HG02623 (cell line): Measurements from ENCODE around the gene HDAC10.
"Not testable (repeated sequence)": the region's sequence is repeated elsewhere in the genome, so short reads cannot be mapped to it uniquely, and the experiment has no call there.

Source experiments
- ATAC-seq: cut with Tn5 transposase; IDR thresholded peaks from one replicate; pipeline ENCODE4 v1.9.1; 2021; ENCODE audit warnings: moderate library complexity; ENCODE audit not compliant: unreplicated experiment

The HDAC10 gene

GRCh38 chr22:50285568-50286229, 34.6 kb upstream of the HDAC10 start:
- no peak for ATAC-seq

DNA sequence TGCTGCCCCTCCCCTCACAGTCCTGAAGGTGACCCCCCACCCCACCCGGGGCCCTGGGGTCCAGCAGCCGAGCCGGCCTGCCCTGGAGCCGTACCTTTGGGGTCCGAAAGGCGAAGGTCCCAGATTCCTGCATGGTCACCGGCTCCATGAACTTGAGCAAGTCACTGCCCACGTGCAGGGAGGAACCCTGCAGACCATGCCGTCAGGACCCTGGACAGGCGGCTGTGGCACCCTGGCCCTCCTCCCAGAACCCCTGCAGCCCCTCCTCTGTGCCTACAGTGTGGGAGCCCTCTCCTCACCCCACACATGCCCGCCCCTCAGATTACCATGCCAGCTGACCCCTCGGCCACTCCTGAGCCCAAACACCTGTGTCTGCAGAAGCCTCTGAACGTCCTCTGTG, 33.4 kb upstream of the HDAC10 start:
- ATAC-seq: no peak

GRCh38 chr22:50283821-50284220, 32.8 kb upstream of the HDAC10 start:
- no peak for ATAC-seq

DNA sequence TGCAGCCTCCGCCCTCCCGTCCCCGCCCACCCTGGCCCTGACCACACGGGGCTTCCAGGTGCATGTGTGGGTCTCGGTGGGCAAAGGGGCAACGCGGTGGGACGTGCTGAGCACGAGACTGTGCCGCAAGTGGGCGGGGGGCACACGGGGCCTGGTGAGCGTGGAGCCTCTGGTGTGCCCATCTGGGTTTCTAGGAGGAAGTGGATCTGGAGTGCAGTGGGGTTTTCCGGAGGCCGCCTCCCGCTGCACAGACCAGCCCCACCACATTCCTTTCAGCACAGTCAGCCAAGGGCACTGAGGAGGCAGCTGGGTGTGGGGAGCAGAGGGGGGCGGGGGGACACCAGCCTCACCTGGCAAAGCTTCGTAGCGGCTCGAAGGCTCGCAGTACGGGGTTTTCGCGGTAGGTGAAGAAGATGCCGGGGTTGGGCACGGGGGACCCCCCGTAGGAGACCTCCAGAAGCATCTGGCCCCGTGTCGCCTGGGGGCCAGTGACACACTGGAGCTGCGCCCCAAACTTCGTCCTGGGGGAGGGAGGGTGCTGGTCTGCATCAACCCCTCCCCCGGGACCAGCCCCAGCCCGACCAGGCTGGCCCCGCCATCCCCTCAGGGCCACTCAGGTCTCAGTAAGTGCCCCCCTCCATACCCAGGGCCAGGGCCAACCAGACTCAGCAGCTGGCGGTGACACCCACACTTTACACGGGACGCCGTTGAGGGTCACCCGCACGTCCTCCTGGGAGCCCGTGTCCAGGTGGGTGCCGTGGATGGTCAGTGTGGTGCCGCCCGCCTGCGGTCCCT, 31.5 kb upstream of the HDAC10 start:
- ATAC-seq: no peak

DNA sequence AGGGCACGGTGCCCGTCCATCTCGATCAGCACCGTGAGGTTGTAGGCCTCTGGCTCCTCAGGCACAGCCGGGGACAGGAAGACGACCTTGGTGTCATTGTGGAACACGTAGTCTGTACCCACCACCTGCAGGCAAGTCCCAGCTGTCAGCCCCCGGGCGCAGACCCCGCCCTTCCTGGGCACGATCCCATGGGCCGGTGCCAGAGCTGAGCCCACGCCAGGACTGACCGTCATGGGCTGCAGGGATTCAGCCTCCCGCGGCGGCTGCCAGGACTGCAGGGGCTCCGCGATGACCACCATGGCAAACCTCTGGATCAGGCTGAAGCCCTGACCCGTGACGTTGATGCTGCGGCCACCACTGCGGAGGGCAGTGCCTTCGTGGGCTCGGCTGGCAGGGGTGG, 30.9 kb upstream of the HDAC10 start:
- no peak for ATAC-seq

GRCh38 chr22:50281384-50281760, 30.3 kb upstream of the HDAC10 start:
- no peak for ATAC-seq

GRCh38 chr22:50280708-50281383, 29.8 kb upstream of the HDAC10 start:
- ATAC-seq: no peak

GRCh38 chr22:50280022-50280707, 29.1 kb upstream of the HDAC10 start:
- no peak for ATAC-seq

DNA sequence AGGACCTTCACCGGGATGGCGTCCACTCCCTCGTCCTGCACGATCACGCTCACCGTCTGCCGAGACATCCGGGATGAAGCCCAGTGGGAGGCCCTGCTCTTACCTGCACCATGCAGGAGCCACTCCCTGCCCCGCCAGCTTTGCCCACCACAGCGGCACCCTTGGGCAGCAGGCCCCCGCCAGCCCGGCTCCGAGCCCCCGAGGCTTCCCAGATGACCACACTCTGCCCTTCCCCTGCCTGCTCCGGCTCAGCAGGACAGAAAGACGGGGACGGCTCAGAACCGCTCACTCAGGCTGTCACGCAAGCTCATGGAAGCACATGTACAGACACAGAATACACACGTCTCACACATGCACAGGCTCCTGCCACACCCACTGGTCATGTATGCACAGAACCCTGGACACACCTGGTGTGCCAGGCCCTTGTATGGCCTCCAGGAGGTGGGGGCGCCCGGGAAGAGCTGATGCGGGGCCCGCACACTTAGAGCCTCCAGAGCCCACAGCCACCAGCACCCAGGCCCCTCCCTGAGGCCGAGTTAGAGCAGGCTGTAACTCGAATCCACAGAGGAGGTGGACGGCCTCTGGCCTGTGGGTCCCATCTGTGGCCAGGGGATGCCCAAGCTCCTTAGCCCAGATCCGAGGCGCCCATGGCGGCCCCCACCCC, 28.0 kb upstream of the HDAC10 start:
- no peak for ATAC-seq

- ATAC-seq: no peak
These were observed 27.4 kb upstream of the HDAC10 start for GRCh38 chr22:50278461-50278860.

DNA sequence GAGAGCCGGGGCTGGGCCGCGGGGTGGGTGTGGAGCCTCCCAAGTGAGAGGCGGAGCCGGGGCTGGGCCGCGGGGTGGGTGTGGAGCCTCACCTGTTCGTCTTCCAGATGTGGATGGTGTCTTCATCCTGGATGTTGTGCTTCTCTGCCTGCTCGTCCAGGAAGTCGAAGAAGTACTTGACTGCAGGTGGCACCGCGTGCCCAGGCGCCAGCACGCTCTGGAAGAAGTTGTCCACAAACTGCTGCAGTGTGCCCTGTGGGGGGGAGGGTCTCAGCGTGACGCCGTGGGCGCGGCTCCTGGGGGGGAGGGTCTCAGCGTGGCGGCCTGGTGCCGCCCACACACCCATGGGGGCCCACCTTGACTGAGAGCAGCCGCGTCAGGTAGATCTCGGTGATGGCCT, 26.7 kb upstream of the HDAC10 start:
- ATAC-seq: no peak

DNA sequence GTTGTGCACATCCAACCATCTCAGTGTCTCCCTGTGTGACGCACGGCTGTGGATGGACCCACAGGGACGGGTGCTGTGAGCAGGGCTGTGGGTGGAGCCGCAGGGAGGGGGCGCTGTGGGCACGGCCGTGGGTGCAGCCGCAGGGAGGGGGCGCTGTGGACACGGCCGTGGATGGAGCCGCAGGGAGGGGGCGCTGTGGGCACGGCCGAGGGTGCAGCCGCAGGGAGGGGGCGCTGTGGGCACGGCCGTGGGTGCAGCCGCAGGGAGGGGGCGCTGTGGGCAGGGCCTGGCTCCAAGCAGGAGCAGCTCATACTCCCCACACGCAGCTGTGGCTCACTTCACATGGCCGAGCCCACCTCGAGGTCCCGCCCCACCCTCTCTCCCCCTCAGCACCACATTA, 25.1 kb upstream of the HDAC10 start:
- peak; percentile 40 for ATAC-seq

- no peak for ATAC-seq
These were observed 24.4 kb upstream of the HDAC10 start for GRCh38 chr22:50275181-50276055.

- no peak for ATAC-seq
These were observed 23.7 kb upstream of the HDAC10 start for GRCh38 chr22:50274771-50275170.

DNA sequence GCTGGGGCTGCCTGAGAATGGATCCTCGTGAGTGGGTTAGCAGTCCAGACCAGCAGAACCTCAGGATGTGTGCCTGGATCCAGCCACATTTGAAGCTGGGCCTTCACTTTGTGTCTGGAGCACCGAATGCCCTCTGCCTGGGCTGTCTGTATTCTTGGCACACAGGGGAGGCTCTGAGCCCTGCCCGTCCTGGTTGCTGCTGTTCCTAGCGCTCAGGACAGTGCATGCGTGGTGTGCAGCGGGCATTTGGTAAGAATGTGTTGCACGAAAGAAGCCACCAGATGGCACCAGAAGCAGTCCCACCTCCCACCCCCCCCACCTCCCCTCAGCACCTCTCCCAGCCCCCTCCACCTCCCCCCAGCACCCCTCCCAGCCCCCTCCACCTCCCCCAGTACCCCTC, 23.2 kb upstream of the HDAC10 start:
- no peak for ATAC-seq

GRCh38 chr22:50273781-50274180, 22.7 kb upstream of the HDAC10 start:
- ATAC-seq: not testable (repeated sequence)

GRCh38 chr22:50273352-50273751, 22.3 kb upstream of the HDAC10 start:
- not testable (repeated sequence) for ATAC-seq

GRCh38 chr22:50272044-50272802, 21.2 kb upstream of the HDAC10 start:
- no peak for ATAC-seq

DNA sequence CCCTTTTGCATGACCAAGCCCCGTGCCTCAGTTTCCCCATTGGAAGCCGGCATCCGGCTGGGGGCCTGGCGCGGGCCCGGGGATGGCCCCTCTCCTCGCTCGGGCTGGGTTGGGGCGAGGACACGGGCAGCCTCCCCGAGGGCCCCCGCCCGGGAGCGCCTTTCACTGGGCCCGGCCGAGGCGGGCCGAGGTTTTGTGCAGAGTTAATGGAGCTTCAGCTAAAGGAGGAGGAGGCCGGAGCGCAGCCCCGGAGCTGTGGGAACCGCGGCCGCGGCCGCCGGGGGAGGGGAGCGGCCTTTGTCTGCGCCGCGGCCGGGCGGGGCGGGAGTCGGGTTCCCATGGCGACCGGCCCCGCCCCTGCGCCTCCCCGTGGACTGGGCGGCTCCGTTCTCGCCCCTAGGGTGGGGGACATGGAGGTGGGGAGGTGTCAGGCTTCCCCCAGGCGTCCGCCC, 20.5 kb upstream of the HDAC10 start:
- ATAC-seq: no peak
